ENCODE data around the gene NRARP.

GRCh38 chr9:137295238-137295811 lies 6.7 kb downstream of the NRARP start:
- TF ChIP-seq CTCF (IDR thresholded peaks at IDR 0.05; ENCODE audit: low read depth, low read length) = no peak
- TF ChIP-seq EZH2phosphoT487 (IDR thresholded peaks at IDR 0.05; ENCODE audit: low read depth) = no peak
